ENCODE measurements around the gene SH3BGRL. TPM values are rescaled to one million over a fixed set of nuclear protein-coding genes. Genes with fewer than 3 reads are reported as not detected.

Gene SH3BGRL
- total and polyA plus RNA-seq, 2 of the 13 experiments (the other 11 are each of a cell fraction or from before 2014, with no cell fraction given): 8.9 to 11.4 TPM

DNA sequence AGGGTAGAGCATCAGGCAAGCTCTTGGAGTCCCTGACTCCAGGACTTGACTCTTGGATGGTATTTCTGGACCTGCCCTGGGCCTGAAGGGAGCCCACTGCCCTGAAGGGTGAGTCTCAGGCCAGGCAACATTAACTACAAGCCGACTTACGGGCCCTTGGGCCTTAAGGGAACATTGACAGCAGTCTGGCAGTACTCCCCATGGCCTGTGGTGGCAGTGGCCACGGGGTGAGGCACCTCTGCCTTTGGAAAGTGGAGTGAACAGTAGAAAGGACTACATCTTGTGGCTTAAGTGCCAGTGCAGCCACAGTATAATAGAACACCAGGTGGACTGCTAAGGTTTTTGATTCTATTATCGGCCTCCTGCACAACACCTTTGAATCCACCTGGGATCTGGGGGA is 36.3 kb downstream of the SH3BGRL start:
- POLR2A ChIA-PET: no interaction called here
- no CpG with 5 or more reads among the region's 4 CpGs for WGBS (ENCODE audit: low lambda C conversion rate)
- Histone ChIP-seq H3K27ac (ENCODE audit: extremely low read length, insufficient read depth, low read length) (no peak overlapping the region), H3K9ac (ENCODE audit: insufficient read depth, low read depth, low read length) (no peak overlapping the region), H3K36me3 (replicated peaks in 1 of 2; ENCODE audit: control insufficient read depth in 1 of 2, insufficient read depth in 2 of 2, low read length in 2 of 2) (no peaks in the 10 kb centered on the region), H3K9me3 (ENCODE audit: low read length) (no peaks in the 10 kb centered on the region), H3K79me2 (ENCODE audit: insufficient read depth, low read length) (no peaks in the 10 kb centered on the region), H3K4me1 (ENCODE audit: insufficient read depth, low read length) (no peaks in the 10 kb centered on the region), H3K27me3 (ENCODE audit: control insufficient read depth in 1 of 2, insufficient read depth in 2 of 2, low read length in 2 of 2) (no peaks in the 10 kb centered on the region), H2AFZ (ENCODE audit: low read length) (no peak overlapping the region), H4K20me1 (ENCODE audit: insufficient read depth, low read length) (no peaks in the 10 kb centered on the region), H3K4me3 (replicated peaks in 1 of 3; ENCODE audit: insufficient read depth in 1 of 3, low read depth in 2 of 3, low read length in 3 of 3) (no peak overlapping the region), H3K4me2 (ENCODE audit: low read depth, low read length) (no peak overlapping the region)
- DNase-seq (ENCODE audit: low spot score) (no peak), FAIRE-seq (no peak), ATAC-seq (no peak)
- BruUV-seq (replicated peaks): no TSS peak
- in situ Hi-C loops (cut with HindIII; ENCODE audit: extremely low pct_ligation_motif_present, low pct_unique_long_range_greater_than_20kb) (no loop called here), intact Hi-C loops (cut with micrococcal nuclease; ENCODE audit: unreplicated experiment) (no loop called here)
- CTCF ChIA-PET (ENCODE audit: low intra/inter-chr PET ratio, low total read pairs): no interaction called here
- TF ChIP-seq ZNF296 (CRISPR knock-in tag; conservative IDR thresholded peaks at IDR 0.05) (no peak), SATB2 (CRISPR knock-in tag; IDR thresholded peaks at IDR 0.05) (no peak), ZNF121 (CRISPR knock-in tag; IDR thresholded peaks at IDR 0.05) (no peak), RAD21 (CRISPR knock-in tag; IDR thresholded peaks at IDR 0.05) (no peak), PHB2 (IDR thresholded peaks at IDR 0.05; ENCODE audit: partially characterized antibody) (no peak), GFI1 (CRISPR knock-in tag; IDR thresholded peaks at IDR 0.05; ENCODE audit: borderline replicate concordance) (no peak), RFX5 (IDR thresholded peaks at IDR 0.05; ENCODE audit: low read depth, low read length) (no peak)

DNA sequence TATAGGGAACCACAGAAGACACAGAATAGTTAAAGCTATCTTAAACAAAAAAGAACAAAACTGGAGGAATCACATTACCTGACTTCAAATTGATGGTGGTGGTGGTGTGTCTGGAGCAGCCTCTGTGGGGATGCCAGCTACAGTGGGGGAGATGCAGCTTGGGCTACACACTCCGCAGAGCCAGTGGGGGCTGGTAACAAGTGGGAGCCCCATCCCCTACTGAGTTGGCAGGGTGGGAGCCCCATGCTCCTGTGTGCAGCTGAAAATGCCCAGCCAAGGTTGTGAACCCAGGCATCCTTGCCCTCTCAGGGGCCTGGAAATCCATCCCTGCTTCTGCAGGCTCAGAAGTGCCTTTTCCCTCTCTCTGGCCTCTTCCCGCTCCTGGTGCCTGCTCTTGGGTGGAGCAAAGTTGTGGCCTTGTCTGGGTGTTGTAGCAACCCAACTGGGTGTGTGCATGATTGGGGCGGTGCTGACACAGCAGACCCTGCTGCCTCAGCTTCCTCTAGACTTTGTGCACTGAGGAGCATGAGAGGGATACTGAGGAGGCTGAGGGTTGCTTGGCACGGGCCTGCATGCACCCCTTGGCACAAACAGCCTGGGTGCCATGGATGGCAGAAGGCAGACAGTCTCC is 38.9 kb downstream of the SH3BGRL start:
- Histone ChIP-seq H3K27ac (ENCODE audit: extremely low read length, insufficient read depth, low read length) (no peak overlapping the region), H3K9ac (ENCODE audit: insufficient read depth, low read depth, low read length) (no peak overlapping the region), H3K4me3 (replicated peaks in 1 of 3; ENCODE audit: insufficient read depth in 1 of 3, low read depth in 2 of 3, low read length in 3 of 3) (no peak overlapping the region), H3K4me2 (ENCODE audit: low read depth, low read length) (no peak overlapping the region), H3K79me2 (ENCODE audit: insufficient read depth, low read length) (no peaks in the 10 kb centered on the region), H3K36me3 (replicated peaks in 1 of 2; ENCODE audit: control insufficient read depth in 1 of 2, insufficient read depth in 2 of 2, low read length in 2 of 2) (no peaks in the 10 kb centered on the region), H3K27me3 (ENCODE audit: control insufficient read depth in 1 of 2, insufficient read depth in 2 of 2, low read length in 2 of 2) (no peaks in the 10 kb centered on the region), H3K4me1 (ENCODE audit: insufficient read depth, low read length) (no peaks in the 10 kb centered on the region), H3K9me3 (ENCODE audit: low read length) (no peaks in the 10 kb centered on the region), H2AFZ (ENCODE audit: low read length) (no peak overlapping the region), H4K20me1 (ENCODE audit: insufficient read depth, low read length) (no peaks in the 10 kb centered on the region)
- POLR2A ChIA-PET: no interaction called here
- BruUV-seq (replicated peaks): no TSS peak
- intact Hi-C loops (cut with micrococcal nuclease; ENCODE audit: unreplicated experiment) (no loop called here), in situ Hi-C loops (cut with HindIII; ENCODE audit: extremely low pct_ligation_motif_present, low pct_unique_long_range_greater_than_20kb) (no loop called here)
- no peak for FAIRE-seq
- DNase-seq (ENCODE audit: low spot score): no peak
- CTCF ChIA-PET (ENCODE audit: low intra/inter-chr PET ratio, low total read pairs): no interaction called here
- ATAC-seq: no peak
- WGBS (ENCODE audit: low lambda C conversion rate): 100% methylated on average over 1 of the region's 4 CpGs
- TF ChIP-seq GATAD1 (CRISPR knock-in tag; IDR thresholded peaks at IDR 0.05) (no peak), RARA (CRISPR knock-in tag; IDR thresholded peaks at IDR 0.05) (no peak), ZNF33A (CRISPR knock-in tag; IDR thresholded peaks at IDR 0.05; ENCODE audit: borderline replicate concordance) (no peak), ZNF703 (CRISPR knock-in tag; IDR thresholded peaks at IDR 0.05; ENCODE audit: borderline replicate concordance) (no peak), TBL1XR1 (IDR thresholded peaks at IDR 0.05; ENCODE audit: borderline replicate concordance, low read length, partially characterized antibody) (no peak), ZBTB1 (CRISPR knock-in tag; IDR thresholded peaks at IDR 0.05; ENCODE audit: borderline replicate concordance) (no peak)
- TF ChIP-seq, protein P1, sequence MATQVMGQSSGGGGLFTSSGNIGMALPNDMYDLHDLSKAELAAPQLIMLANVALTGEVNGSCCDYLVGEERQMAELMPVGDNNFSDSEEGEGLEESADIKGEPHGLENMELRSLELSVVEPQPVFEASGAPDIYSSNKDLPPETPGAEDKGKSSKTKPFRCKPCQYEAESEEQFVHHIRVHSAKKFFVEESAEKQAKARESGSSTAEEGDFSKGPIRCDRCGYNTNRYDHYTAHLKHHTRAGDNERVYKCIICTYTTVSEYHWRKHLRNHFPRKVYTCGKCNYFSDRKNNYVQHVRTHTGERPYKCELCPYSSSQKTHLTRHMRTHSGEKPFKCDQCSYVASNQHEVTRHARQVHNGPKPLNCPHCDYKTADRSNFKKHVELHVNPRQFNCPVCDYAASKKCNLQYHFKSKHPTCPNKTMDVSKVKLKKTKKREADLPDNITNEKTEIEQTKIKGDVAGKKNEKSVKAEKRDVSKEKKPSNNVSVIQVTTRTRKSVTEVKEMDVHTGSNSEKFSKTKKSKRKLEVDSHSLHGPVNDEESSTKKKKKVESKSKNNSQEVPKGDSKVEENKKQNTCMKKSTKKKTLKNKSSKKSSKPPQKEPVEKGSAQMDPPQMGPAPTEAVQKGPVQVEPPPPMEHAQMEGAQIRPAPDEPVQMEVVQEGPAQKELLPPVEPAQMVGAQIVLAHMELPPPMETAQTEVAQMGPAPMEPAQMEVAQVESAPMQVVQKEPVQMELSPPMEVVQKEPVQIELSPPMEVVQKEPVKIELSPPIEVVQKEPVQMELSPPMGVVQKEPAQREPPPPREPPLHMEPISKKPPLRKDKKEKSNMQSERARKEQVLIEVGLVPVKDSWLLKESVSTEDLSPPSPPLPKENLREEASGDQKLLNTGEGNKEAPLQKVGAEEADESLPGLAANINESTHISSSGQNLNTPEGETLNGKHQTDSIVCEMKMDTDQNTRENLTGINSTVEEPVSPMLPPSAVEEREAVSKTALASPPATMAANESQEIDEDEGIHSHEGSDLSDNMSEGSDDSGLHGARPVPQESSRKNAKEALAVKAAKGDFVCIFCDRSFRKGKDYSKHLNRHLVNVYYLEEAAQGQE (IDR thresholded peaks at IDR 0.05; ENCODE audit: borderline replicate concordance in 1 of 2, low read depth in 1 of 2, low read length in 2 of 2): no peak
- TF ChIP-seq, protein P2, sequence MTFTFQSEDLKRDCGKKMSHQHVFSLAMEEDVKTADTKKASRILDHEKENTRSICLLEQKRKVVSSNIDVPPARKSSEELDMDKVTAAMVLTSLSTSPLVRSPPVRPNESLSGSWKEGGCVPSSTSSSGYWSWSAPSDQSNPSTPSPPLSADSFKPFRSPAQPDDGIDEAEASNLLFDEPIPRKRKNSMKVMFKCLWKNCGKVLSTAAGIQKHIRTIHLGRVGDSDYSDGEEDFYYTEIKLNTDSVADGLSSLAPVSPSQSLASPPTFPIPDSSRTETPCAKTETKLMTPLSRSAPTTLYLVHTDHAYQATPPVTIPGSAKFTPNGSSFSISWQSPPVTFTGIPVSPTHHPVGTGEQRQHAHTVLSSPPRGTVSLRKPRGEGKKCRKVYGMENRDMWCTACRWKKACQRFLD (CRISPR knock-in tag; IDR thresholded peaks at IDR 0.05; ENCODE audit: borderline replicate concordance): no peak

Measured in HepG2 (cell line).